ENCODE results near the gene IL10RB. TPM values are rescaled to one million over a fixed set of nuclear protein-coding genes. Genes with fewer than 3 reads are reported as not detected.

Gene IL10RB
- polyA plus RNA-seq, 4 donors: 30.9 to 90.6 (median 44.0) TPM

- Histone ChIP-seq H3K36me3 (ENCODE audit: control insufficient read depth in 3 of 3, insufficient read depth in 2 of 3, low read depth in 1 of 3, low read length in 3 of 3) (no peaks in the 10 kb centered on the region), H3K4me3 (ENCODE audit: low read depth in 1 of 3, low read length in 3 of 3) (peak within 1 kb of the TSS; percentile 67 to 93 (median 86)), H3K9me3 (ENCODE audit: control insufficient read depth in 2 of 2, insufficient read depth in 1 of 2, low read depth in 1 of 2, low read length in 1 of 2) (no peaks in the 10 kb centered on the region), H3K4me1 (ENCODE audit: control insufficient read depth in 3 of 3, insufficient read depth in 2 of 3, low read depth in 1 of 3, low read length in 2 of 3) (peaks cover 4 to 11% (median 9%) of the 10 kb centered on the region in 3 donors), H3K27ac (ENCODE audit: low read depth in 1 of 3, low read length in 2 of 3) (peak within 1 kb of the TSS; percentile 92 to 99 (median 97)), H3K27me3 (ENCODE audit: control insufficient read depth in 3 of 3, insufficient read depth in 3 of 3, low read length in 3 of 3) (no peaks in the 10 kb centered on the region)
- peak; percentile 98 to 99 for DNase-seq
- WGBS, 3 donors: 0 to 1% (median 0%) methylated on average over 76 to 86 of the region's 86 CpGs
- no peak for FAIRE-seq
These were observed 58.4 kb downstream of the IL10RB start, which contains the start of gene IFNAR1 for GRCh38 chr21:33324291-33325221. IFNAR1 (plus strand) TSS chr21:33324970; CDS start chr21:33325056, 86 bp downstream.

GRCh38 chr21:33325222-33326067 is 59.3 kb downstream of the IL10RB start:
- H3K27ac ChIP-seq (ENCODE audit: low read depth in 1 of 3, low read length in 2 of 3): peak overlapping the region; percentile 92 to 99 (median 97)
- peak overlapping the region; percentile 67 to 93 (median 86) for H3K4me3 ChIP-seq (ENCODE audit: low read depth in 1 of 3, low read length in 3 of 3)
- no peaks in the 10 kb centered on the region for H3K9me3 ChIP-seq (ENCODE audit: control insufficient read depth in 2 of 2, insufficient read depth in 1 of 2, low read depth in 1 of 2, low read length in 1 of 2)
- H3K36me3 ChIP-seq (ENCODE audit: control insufficient read depth in 3 of 3, insufficient read depth in 2 of 3, low read depth in 1 of 3, low read length in 3 of 3): no peaks in the 10 kb centered on the region
- no peak for FAIRE-seq
- 0 to 1% (median 0%) methylated on average over 28 of the region's 28 CpGs for WGBS, 3 donors
- peaks cover 4 to 14% (median 9%) of the 10 kb centered on the region in 3 donors for H3K4me1 ChIP-seq (ENCODE audit: control insufficient read depth in 3 of 3, insufficient read depth in 2 of 3, low read depth in 1 of 3, low read length in 2 of 3)
- peak; percentile 70 to 83 for DNase-seq
- no peaks in the 10 kb centered on the region for H3K27me3 ChIP-seq (ENCODE audit: control insufficient read depth in 3 of 3, insufficient read depth in 3 of 3, low read length in 3 of 3)

GRCh38 chr21:33327326-33327725 is 61.2 kb downstream of the IL10RB start:
- peaks cover 0 to 16% (median 0%) of the 10 kb centered on the region in 3 donors for H3K36me3 ChIP-seq (ENCODE audit: control insufficient read depth in 3 of 3, insufficient read depth in 2 of 3, low read depth in 1 of 3, low read length in 3 of 3)
- H3K4me3 ChIP-seq (ENCODE audit: low read depth in 1 of 3, low read length in 3 of 3): no peak overlapping the region
- H3K27ac ChIP-seq (ENCODE audit: low read depth in 1 of 3, low read length in 2 of 3): no peak overlapping the region
- H3K9me3 ChIP-seq (ENCODE audit: control insufficient read depth in 2 of 2, insufficient read depth in 1 of 2, low read depth in 1 of 2, low read length in 1 of 2): peaks cover 0 to 15% of the 10 kb centered on the region in 2 donors
- no peak for DNase-seq
- peaks cover 4 to 14% (median 9%) of the 10 kb centered on the region in 3 donors for H3K4me1 ChIP-seq (ENCODE audit: control insufficient read depth in 3 of 3, insufficient read depth in 2 of 3, low read depth in 1 of 3, low read length in 2 of 3)
- 82 to 89% (median 86%) methylated on average over 3 of the region's 3 CpGs for WGBS, 3 donors
- no peak for FAIRE-seq
- no peaks in the 10 kb centered on the region for H3K27me3 ChIP-seq (ENCODE audit: control insufficient read depth in 3 of 3, insufficient read depth in 3 of 3, low read length in 3 of 3)

GRCh38 chr21:33327792-33328433 is 61.7 kb downstream of the IL10RB start:
- Histone ChIP-seq H3K4me1 (ENCODE audit: control insufficient read depth in 3 of 3, insufficient read depth in 2 of 3, low read depth in 1 of 3, low read length in 2 of 3) (peaks cover 4 to 14% (median 9%) of the 10 kb centered on the region in 3 donors), H3K27me3 (ENCODE audit: control insufficient read depth in 3 of 3, insufficient read depth in 3 of 3, low read length in 3 of 3) (no peaks in the 10 kb centered on the region), H3K27ac (ENCODE audit: low read depth in 1 of 3, low read length in 2 of 3) (no peak overlapping the region), H3K36me3 (ENCODE audit: control insufficient read depth in 3 of 3, insufficient read depth in 2 of 3, low read depth in 1 of 3, low read length in 3 of 3) (peaks cover 0 to 16% (median 0%) of the 10 kb centered on the region in 3 donors), H3K9me3 (ENCODE audit: control insufficient read depth in 2 of 2, insufficient read depth in 1 of 2, low read depth in 1 of 2, low read length in 1 of 2) (peaks cover 0 to 15% of the 10 kb centered on the region in 2 donors), H3K4me3 (ENCODE audit: low read depth in 1 of 3, low read length in 3 of 3) (no peak overlapping the region)
- FAIRE-seq: no peak
- 92 to 94% (median 93%) methylated on average over 7 of the region's 7 CpGs for WGBS, 3 donors
- no peak for DNase-seq

GRCh38 chr21:33330726-33331125 is 64.6 kb downstream of the IL10RB start:
- 89 to 92% (median 90%) methylated on average over 3 of the region's 3 CpGs for WGBS, 3 donors
- Histone ChIP-seq H3K27ac (ENCODE audit: low read depth in 1 of 3, low read length in 2 of 3) (peak overlapping the region in 1 of 3 donors; percentile 25), H3K4me3 (ENCODE audit: low read depth in 1 of 3, low read length in 3 of 3) (no peak overlapping the region), H3K36me3 (ENCODE audit: control insufficient read depth in 3 of 3, insufficient read depth in 2 of 3, low read depth in 1 of 3, low read length in 3 of 3) (peaks cover 0 to 20% (median 0%) of the 10 kb centered on the region in 3 donors), H3K9me3 (ENCODE audit: control insufficient read depth in 2 of 2, insufficient read depth in 1 of 2, low read depth in 1 of 2, low read length in 1 of 2) (peaks cover 0 to 22% of the 10 kb centered on the region in 2 donors), H3K27me3 (ENCODE audit: control insufficient read depth in 3 of 3, insufficient read depth in 3 of 3, low read length in 3 of 3) (no peaks in the 10 kb centered on the region), H3K4me1 (ENCODE audit: control insufficient read depth in 3 of 3, insufficient read depth in 2 of 3, low read depth in 1 of 3, low read length in 2 of 3) (peaks cover 4 to 12% (median 9%) of the 10 kb centered on the region in 3 donors)
- DNase-seq: no peak
- FAIRE-seq: no peak

GRCh38 chr21:33332143-33332542 is 66.0 kb downstream of the IL10RB start:
- peak overlapping the region in 1 of 3 donors; percentile 24 for H3K27ac ChIP-seq (ENCODE audit: low read depth in 1 of 3, low read length in 2 of 3)
- WGBS, 3 donors: 75 to 92% (median 82%) methylated on average over 1 of the region's 1 CpG
- peaks cover 0 to 2% (median 2%) of the 10 kb centered on the region in 3 donors for H3K4me1 ChIP-seq (ENCODE audit: control insufficient read depth in 3 of 3, insufficient read depth in 2 of 3, low read depth in 1 of 3, low read length in 2 of 3)
- H3K27me3 ChIP-seq (ENCODE audit: control insufficient read depth in 3 of 3, insufficient read depth in 3 of 3, low read length in 3 of 3): no peaks in the 10 kb centered on the region
- no peak for FAIRE-seq
- no peak for DNase-seq
- H3K36me3 ChIP-seq (ENCODE audit: control insufficient read depth in 3 of 3, insufficient read depth in 2 of 3, low read depth in 1 of 3, low read length in 3 of 3): peaks cover 0 to 25% (median under 1%) of the 10 kb centered on the region in 3 donors
- peaks cover 0 to 22% of the 10 kb centered on the region in 2 donors for H3K9me3 ChIP-seq (ENCODE audit: control insufficient read depth in 2 of 2, insufficient read depth in 1 of 2, low read depth in 1 of 2, low read length in 1 of 2)
- no peak overlapping the region for H3K4me3 ChIP-seq (ENCODE audit: low read depth in 1 of 3, low read length in 3 of 3)

- Histone ChIP-seq H3K4me1 (ENCODE audit: control insufficient read depth in 3 of 3, insufficient read depth in 2 of 3, low read depth in 1 of 3, low read length in 2 of 3) (peaks cover 0 to 2% (median 0%) of the 10 kb centered on the region in 3 donors), H3K27ac (ENCODE audit: low read depth in 1 of 3, low read length in 2 of 3) (no peak overlapping the region), H3K36me3 (ENCODE audit: control insufficient read depth in 3 of 3, insufficient read depth in 2 of 3, low read depth in 1 of 3, low read length in 3 of 3) (peaks cover 0 to 34% (median 3%) of the 10 kb centered on the region in 3 donors), H3K9me3 (ENCODE audit: control insufficient read depth in 2 of 2, insufficient read depth in 1 of 2, low read depth in 1 of 2, low read length in 1 of 2) (peaks cover 0 to 22% of the 10 kb centered on the region in 2 donors), H3K27me3 (ENCODE audit: control insufficient read depth in 3 of 3, insufficient read depth in 3 of 3, low read length in 3 of 3) (no peaks in the 10 kb centered on the region), H3K4me3 (ENCODE audit: low read depth in 1 of 3, low read length in 3 of 3) (no peak overlapping the region)
- DNase-seq (no peak), FAIRE-seq (no peak)
- WGBS, 3 donors: 71 to 83% (median 73%) methylated on average over 4 of the region's 4 CpGs
These were observed 68.0 kb downstream of the IL10RB start for GRCh38 chr21:33334191-33334590.

Data from small intestine (tissue), 7 donors.